Endothelial cell of umbilical vein (primary cell): ENCODE results near the gene DEXI. TPM values are rescaled to one million over a fixed set of nuclear protein-coding genes. Genes with fewer than 3 reads are reported as not detected.

Source experiments
- BruUV-seq: library from RNA; stranded (reverse); fragments of 400-500 nt; replicated peaks from 2 replicates; lab custom pipeline; 2021; lab: Mats Ljungman, UMichigan
- CTCF ChIA-PET: fragments of 300-600, 350-600 bp; sonication (Branson Sonifier 250); formaldehyde crosslinking; loops from one replicate; lab custom pipeline; 2021; ENCODE audit warnings: antibody characterized with exemption, inconsistent platforms; lab: Charles Lee
- POLR2A ChIA-PET: fragments of 300-600, 350-600 bp; sonication (Branson Sonifier 250); formaldehyde crosslinking; loops from one replicate; lab custom pipeline; 2021; ENCODE audit warnings: antibody characterized with exemption, inconsistent platforms; lab: Charles Lee
- DNase-seq: peaks from one replicate; pipeline ENCODE4 v3.0.0-alpha.2; 2011; ENCODE audit warnings: low read depth, low spot score
- FAIRE-seq: peaks from 2 replicates; lab custom pipeline; 2011; peaks lifted over from hg19 to GRCh38; lab: Jason Lieb, UNC
- H2AFZ ChIP-seq: 2 replicates; pipeline ENCODE4 v1.6.0; 2012; ENCODE audit warnings: low read depth, low read length, control low read depth, inconsistent platforms
- H3K27ac ChIP-seq: 2 replicates; pipeline ENCODE4 v1.5.1; 2011; ENCODE audit warnings: low read depth, mild to moderate bottlenecking, control low read depth, low read length, moderate library complexity; ENCODE audit not compliant: insufficient read depth
- H3K27me3 ChIP-seq, 2 experiments: 2 replicates each; pipeline versions ENCODE4 v1.6.0 to v1.6.1; 2011; ENCODE audit warnings: low read length in 2 of 2, mixed read lengths in 1 of 2; ENCODE audit not compliant: control insufficient read depth in 2 of 2, insufficient read depth in 2 of 2
- H3K36me3 ChIP-seq, 2 experiments: 2 replicates in 1 of 2; 3 replicates in 1 of 2; pipeline ENCODE4 v1.5.1; 2011; ENCODE audit warnings: low read length in 2 of 2, mild to moderate bottlenecking in 1 of 2, moderate library complexity in 1 of 2; ENCODE audit not compliant: control insufficient read depth in 2 of 2, insufficient read depth in 2 of 2; ENCODE audit errors: extremely low read depth in 1 of 2
- H3K4me1 ChIP-seq: 3 replicates; pipeline ENCODE4 v1.5.1; 2011; ENCODE audit warnings: mild to moderate bottlenecking, low read length; ENCODE audit not compliant: control insufficient read depth, insufficient read depth; ENCODE audit errors: extremely low read depth
- H3K4me2 ChIP-seq: 2 replicates; pipeline ENCODE4 v1.6.1; 2011; ENCODE audit warnings: low read length, control low read depth, mixed read lengths; ENCODE audit not compliant: insufficient read depth
- H3K4me3 ChIP-seq, 3 experiments: fragments of 200-600 bp in 1 of 3; sonication (generic), shearing (Covaris generic) in 1 of 3; replicated peaks in 1 of 3; 2 replicates each; pipeline ENCODE4 v1.5.1; 2011 to 2016; ENCODE audit warnings: control low read depth in 3 of 3, low read length in 3 of 3, mild to moderate bottlenecking in 2 of 3, inconsistent platforms in 1 of 3, low read depth in 1 of 3, moderate library complexity in 1 of 3; ENCODE audit not compliant: insufficient read depth in 1 of 3
- H3K79me2 ChIP-seq: 2 replicates; pipeline ENCODE4 v1.6.0; 2012; ENCODE audit warnings: low read length, inconsistent platforms; ENCODE audit not compliant: control insufficient read depth, insufficient read depth
- H3K9ac ChIP-seq: replicated peaks from 2 replicates; pipeline ENCODE3; 2011; ENCODE audit warnings: low read length, control low read depth; ENCODE audit not compliant: insufficient read depth; ENCODE audit errors: extremely low read depth
- H3K9me1 ChIP-seq: replicated peaks from 3 replicates; pipeline ENCODE4 v1.6.0; 2011; ENCODE audit warnings: mild to moderate bottlenecking, low read length; ENCODE audit not compliant: control insufficient read depth, insufficient read depth; ENCODE audit errors: extremely low read depth
- H3K9me3 ChIP-seq: replicated peaks from 2 replicates; pipeline ENCODE4 v1.5.1; 2012; ENCODE audit warnings: low read length, inconsistent platforms; ENCODE audit not compliant: control insufficient read depth, insufficient read depth
- H4K20me1 ChIP-seq: replicated peaks from 2 replicates; pipeline ENCODE3; 2011; ENCODE audit warnings: mild to moderate bottlenecking, low read length; ENCODE audit not compliant: control insufficient read depth, insufficient read depth; ENCODE audit errors: extremely low read depth
- CTCF ChIP-seq, 2 donors: IDR thresholded peaks; 1 replicate in 1 of 2; 2 replicates in 1 of 2; pipeline ENCODE4 v1.5.1; 2011; ENCODE audit warnings: low read length in 2 of 2, mild to moderate bottlenecking in 2 of 2, moderate library complexity in 2 of 2, control low read depth in 1 of 2, inconsistent platforms in 1 of 2, low read depth in 1 of 2; ENCODE audit not compliant: insufficient read depth in 1 of 2; ENCODE audit errors: extremely low read depth in 1 of 2
- EZH2 ChIP-seq: IDR thresholded peaks from 2 replicates; pipeline ENCODE4 v1.6.1; 2012; ENCODE audit warnings: borderline replicate concordance, low read depth, mild to moderate bottlenecking, moderate library complexity, low read length, inconsistent platforms; ENCODE audit not compliant: severe bottlenecking
- FOS ChIP-seq: IDR thresholded peaks from 2 replicates; pipeline ENCODE4 v1.6.1; 2011; ENCODE audit warnings: mild to moderate bottlenecking, low read length, moderate library complexity, borderline replicate concordance; ENCODE audit not compliant: insufficient read depth
- GATA2 ChIP-seq: IDR thresholded peaks from 2 replicates; pipeline ENCODE4 v1.7.0; 2011; ENCODE audit warnings: low read depth, mild to moderate bottlenecking, moderate library complexity, mixed read lengths, low read length; ENCODE audit not compliant: insufficient read length, insufficient read depth
- JUN ChIP-seq: IDR thresholded peaks from 2 replicates; pipeline ENCODE4 v1.6.1; 2011; ENCODE audit warnings: borderline replicate concordance, low read depth; ENCODE audit not compliant: insufficient read length, insufficient read depth
- MAX ChIP-seq: IDR thresholded peaks from 2 replicates; pipeline ENCODE4 v1.6.1; 2011; ENCODE audit not compliant: insufficient read depth, insufficient read length
- MYC ChIP-seq: IDR thresholded peaks from one replicate; pipeline ENCODE4 v1.6.1; 2011; ENCODE audit warnings: mild to moderate bottlenecking, low read depth, low read length
- POLR2A ChIP-seq: IDR thresholded peaks from 2 replicates; pipeline ENCODE4 v1.6.1; 2012; ENCODE audit warnings: low read depth, mild to moderate bottlenecking, control low read depth, low read length
- POLR2AphosphoS5 ChIP-seq: IDR thresholded peaks from 2 replicates; pipeline ENCODE4 v1.6.1; 2012; ENCODE audit warnings: low read depth, mild to moderate bottlenecking, control low read depth, low read length, moderate library complexity; ENCODE audit not compliant: insufficient read depth
- dilution Hi-C: fragments of 300-500 bp; cut with MboI; formaldehyde crosslinking; loops from one replicate; pipeline ENCODE4 v1.15.0; 2019; ENCODE audit warnings: low sequenced_read_pairs; ENCODE audit not compliant: extremely low pct_ligation_motif_present
- intact Hi-C: fragments of 100-400 bp; cut with micrococcal nuclease; formaldehyde crosslinking; loops from one replicate; pipeline ENCODE4 v1.10.0; 2022
- polyA plus RNA-seq, 4 experiments: library from polyadenylated mRNA; depleted of rRNA in 3 of 4; stranded (reverse) in 3 of 4; unstranded in 1 of 4; fragments of >200 nt; gene quantifications; 2 replicates each; pipeline versions ENCODE4 v1.2.1 to v1.2.3, GENCODE V29; 2011 to 2012; ENCODE audit warnings: missing spikeins in 1 of 4
- total RNA-seq: library from RNA; stranded (reverse); gene quantifications from 2 replicates; pipeline ENCODE4 v1.2.3, GENCODE V29; 2021

DEXI gene
- total and polyA plus RNA-seq, 2 donors (not counting 3 experiments of a cell fraction or from before 2014, with no cell fraction given) = 32.8 to 69.5 TPM

GRCh38 chr16:10897134-10897533, 45.1 kb downstream of the DEXI start:
- no peak overlapping the region for H3K9ac ChIP-seq
- no peaks in the 10 kb centered on the region for H3K9me1 ChIP-seq
- BruUV-seq = no TSS peak
- intact Hi-C loops (no loop called here), dilution Hi-C loops (no loop called here)
- no peak overlapping the region for H3K27ac ChIP-seq
- H3K4me1 ChIP-seq = no peaks in the 10 kb centered on the region
- no peak for DNase-seq
- no peak overlapping the region for H2AFZ ChIP-seq
- no peak overlapping the region for H3K4me3 ChIP-seq
- no peak for FAIRE-seq
- H4K20me1 ChIP-seq = no peaks in the 10 kb centered on the region
- H3K79me2 ChIP-seq = no peaks in the 10 kb centered on the region
- no peak overlapping the region for H3K4me2 ChIP-seq
- H3K27me3 ChIP-seq = no peaks in the 10 kb centered on the region
- no peaks in the 10 kb centered on the region for H3K36me3 ChIP-seq
- ChIA-PET POLR2A (no interaction called here), CTCF (interaction anchor here (1.5 kb wide), 1 partner anchor 21 kb away, joined by 3 read pairs; no protein-coding TSS in a partner anchor)
- no peaks in the 10 kb centered on the region for H3K9me3 ChIP-seq
- TF ChIP-seq POLR2A (no peak), GATA2 (no peak), JUN (no peak), CTCF (IDR thresholded peaks at IDR 0.05; ENCODE audit: extremely low read depth in 1 of 2, insufficient read depth in 1 of 2, low read depth in 1 of 2, low read length in 2 of 2) (no peak), MAX (no peak), EZH2 (no peak), FOS (no peak), POLR2AphosphoS5 (no peak), MYC (no peak)
